Dedifferentiated amniotic fluid mesenchymal stem cell (primary cell): ENCODE results near the gene AHDC1.
"Not testable (repeated sequence)": the region's sequence is repeated elsewhere in the genome, so short reads cannot be mapped to it uniquely, and the experiment has no call there.

ENCODE experiments used
- DNase-seq: peaks from one replicate; pipeline ENCODE4 v3.0.0-alpha.2; 2016; ENCODE audit errors: extremely low spot score

Gene AHDC1

GRCh38 chr1:27603681-27604578, at the start of gene AHDC1:
Gene AHDC1 (minus strand): TSS chr1:27604144. CDS start chr1:27552115, 52,029 bp downstream.
- DNase-seq = peak; percentile 81

GRCh38 chr1:27652111-27652864, 48.3 kb upstream of the AHDC1 start:
- DNase-seq = no peak

- DNase-seq = no peak
These were observed 46.7 kb upstream of the AHDC1 start for GRCh38 chr1:27650539-27651175.

GRCh38 chr1:27650171-27650538, 46.2 kb upstream of the AHDC1 start:
- DNase-seq = no peak

- DNase-seq = no peak
These were observed 45.3 kb upstream of the AHDC1 start for GRCh38 chr1:27649306-27649635.

GRCh38 chr1:27648602-27649305, 44.8 kb upstream of the AHDC1 start:
- no peak for DNase-seq

- DNase-seq = no peak
These were observed 43.4 kb upstream of the AHDC1 start for GRCh38 chr1:27647328-27647727.

- DNase-seq = no peak
These were observed 42.7 kb upstream of the AHDC1 start for GRCh38 chr1:27646676-27647075.

GRCh38 chr1:27645071-27645415, 41.1 kb upstream of the AHDC1 start:
- DNase-seq = no peak

GRCh38 chr1:27644369-27645070, 40.6 kb upstream of the AHDC1 start:
- DNase-seq = no peak

GRCh38 chr1:27643600-27644368, 39.8 kb upstream of the AHDC1 start:
- peak; percentile 19 for DNase-seq

- not testable (repeated sequence) for DNase-seq
These were observed 36.6 kb upstream of the AHDC1 start for GRCh38 chr1:27640514-27640913.

- no peak for DNase-seq
These were observed 34.9 kb upstream of the AHDC1 start for GRCh38 chr1:27638805-27639204.

- DNase-seq = no peak
These were observed 34.2 kb upstream of the AHDC1 start for GRCh38 chr1:27638047-27638734.

GRCh38 chr1:27635396-27636142, 31.6 kb upstream of the AHDC1 start:
- DNase-seq = no peak

GRCh38 chr1:27634985-27635367, 31.0 kb upstream of the AHDC1 start, which contains the start of gene FGR:
Gene FGR (minus strand): TSS chr1:27635185. CDS start chr1:27623916, 11,269 bp downstream.
- DNase-seq = no peak

- no peak for DNase-seq
These were observed 30.4 kb upstream of the AHDC1 start for GRCh38 chr1:27634177-27634984.

- DNase-seq = no peak
These were observed 29.8 kb upstream of the AHDC1 start for GRCh38 chr1:27633640-27634176.
